ENCODE results near the gene ZNF202.
"Not testable (repeated sequence)": the region's sequence is repeated elsewhere in the genome, so short reads cannot be mapped to it uniquely, and the experiment has no call there.

The ZNF202 gene

GRCh38 chr11:123741159-123742030, at the start of gene ZNF202:
Gene ZNF202, minus strand, starts transcription at chr11:123741660. Its CDS starts 10,772 bp downstream, at chr11:123730888.
- DNase-seq = peak; percentile 93

- DNase-seq = no peak
Observed at GRCh38 chr11:123783536-123783935, 42.1 kb upstream of the ZNF202 start.

DNA sequence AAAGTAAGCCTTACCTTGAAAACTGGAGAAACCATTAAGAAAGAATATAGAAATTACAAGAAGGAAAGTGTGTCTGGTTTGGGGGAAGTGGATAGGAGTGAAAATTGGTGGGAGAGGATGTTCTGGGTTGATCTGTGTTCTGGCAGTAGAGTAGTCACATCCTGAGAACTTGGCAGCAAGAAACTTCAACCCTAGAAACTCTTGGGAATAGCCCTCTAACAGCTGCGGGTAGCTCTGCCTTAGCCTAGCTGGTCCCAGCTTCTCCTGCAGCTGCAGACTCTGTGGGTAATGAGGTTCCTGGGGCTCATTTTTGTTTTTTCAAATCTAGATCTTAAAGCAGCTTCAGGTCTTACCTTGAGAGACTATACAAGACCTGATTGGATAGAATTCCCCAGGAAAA, 37.1 kb upstream of the ZNF202 start:
- DNase-seq = no peak

DNA sequence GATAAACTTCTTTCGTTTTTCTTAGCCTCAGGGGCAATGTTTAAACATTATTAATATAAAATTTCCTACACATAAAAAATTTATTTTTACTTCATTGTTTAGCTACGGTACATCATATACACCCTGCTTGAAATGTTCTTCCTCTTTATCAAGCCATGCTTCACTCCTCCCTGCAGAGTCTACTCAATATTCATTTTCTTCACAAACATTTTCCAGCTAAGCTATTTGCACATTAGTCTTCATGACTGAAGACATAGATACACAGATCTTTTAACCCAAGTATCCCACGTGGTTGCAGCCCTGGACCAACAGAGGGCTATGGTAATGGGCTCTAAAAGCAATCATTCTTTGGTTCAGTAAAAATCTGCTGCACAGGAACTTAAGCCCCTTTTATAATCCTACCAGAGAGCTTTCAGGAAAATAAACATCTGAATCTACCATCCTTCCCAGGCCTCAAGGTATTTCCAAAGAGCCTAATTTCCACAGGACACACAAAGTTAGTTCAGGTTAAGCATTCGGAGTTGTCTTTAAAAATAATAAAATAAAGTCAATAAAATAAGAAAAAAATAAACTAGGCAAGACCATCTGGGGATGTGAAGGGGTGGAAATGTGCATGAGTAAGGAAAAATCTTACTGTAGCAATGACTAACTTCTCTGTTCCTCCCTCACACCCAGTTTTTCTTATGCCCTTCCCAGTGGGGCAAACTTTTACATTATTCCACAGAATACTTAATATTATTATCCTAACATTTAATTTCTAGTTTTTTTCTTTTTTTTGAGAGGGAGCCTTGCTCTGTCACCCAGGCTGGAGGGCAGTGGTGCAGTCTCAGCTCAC, 34.5 kb upstream of the ZNF202 start:
- no peak for DNase-seq

GRCh38 chr11:123775289-123775688, 33.8 kb upstream of the ZNF202 start:
- DNase-seq = no peak

- no peak for DNase-seq
Observed at GRCh38 chr11:123773959-123774358, 32.5 kb upstream of the ZNF202 start.

- DNase-seq = no peak
Observed at GRCh38 chr11:123773026-123773425, 31.6 kb upstream of the ZNF202 start.

GRCh38 chr11:123771664-123772063, 30.2 kb upstream of the ZNF202 start:
- no peak for DNase-seq

DNA sequence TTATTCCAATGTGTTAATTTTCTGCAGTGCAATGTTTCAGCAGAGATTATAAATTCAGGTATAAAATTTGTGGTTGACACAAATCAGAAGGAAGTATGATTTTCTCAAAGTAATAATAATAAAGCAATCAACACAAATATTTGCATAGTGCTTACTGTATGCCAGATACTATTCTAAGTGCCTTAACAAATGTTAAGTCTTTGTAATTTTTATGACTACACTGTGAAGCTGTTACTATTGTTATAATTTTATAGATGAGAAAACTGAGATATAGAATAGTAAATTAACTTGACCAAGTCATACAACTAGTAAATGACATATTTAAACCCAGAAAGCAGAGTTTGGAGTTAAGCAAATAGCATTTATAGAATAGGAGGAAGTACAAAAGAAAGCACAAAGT, 29.3 kb upstream of the ZNF202 start:
- no peak for DNase-seq

GRCh38 chr11:123765601-123766000, 24.1 kb upstream of the ZNF202 start:
- no peak for DNase-seq

- DNase-seq = no peak
Observed at GRCh38 chr11:123762422-123762821, 21.0 kb upstream of the ZNF202 start.

DNA sequence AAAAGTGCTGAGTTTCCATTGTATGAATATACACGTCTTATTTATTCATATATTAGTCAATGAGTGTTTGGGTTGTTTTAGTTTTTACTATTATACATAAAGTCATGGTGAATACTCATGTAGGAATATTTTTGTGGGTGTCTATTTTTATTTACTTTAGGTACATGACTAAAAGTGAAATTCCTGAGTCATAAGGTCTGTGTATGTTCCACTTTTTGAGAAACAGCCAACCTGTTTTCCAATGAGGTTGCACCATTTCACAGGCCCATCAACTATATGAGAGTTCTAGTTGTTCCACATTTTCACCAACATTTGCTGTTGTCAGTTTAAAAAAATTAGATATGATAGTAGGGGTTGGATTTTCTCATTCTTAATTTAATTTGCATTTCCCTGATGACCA, 19.4 kb upstream of the ZNF202 start:
- no peak for DNase-seq

DNA sequence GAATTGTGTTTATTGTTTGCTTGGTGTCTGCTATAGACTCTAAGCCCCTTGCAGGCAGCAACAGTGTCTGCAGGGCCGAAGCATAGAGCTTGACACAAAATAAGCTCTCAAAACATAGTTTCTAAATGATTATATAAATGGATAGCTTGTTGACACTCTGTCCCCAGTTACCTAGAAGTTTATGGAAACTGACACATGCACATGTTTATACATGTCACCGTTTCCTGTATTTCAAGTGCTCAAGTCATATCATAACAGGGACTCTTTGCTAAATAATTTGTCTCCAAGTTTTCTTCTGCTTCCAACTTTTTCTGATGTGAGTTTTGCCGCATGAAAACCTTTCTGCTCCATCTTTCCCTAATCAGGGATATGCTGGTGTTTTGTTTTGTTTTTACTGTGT, 16.5 kb upstream of the ZNF202 start:
- no peak for DNase-seq

GRCh38 chr11:123755813-123756212, 14.4 kb upstream of the ZNF202 start:
- DNase-seq = no peak

GRCh38 chr11:123755344-123755743, 13.9 kb upstream of the ZNF202 start:
- DNase-seq = no peak

- DNase-seq = no peak
Observed at GRCh38 chr11:123754101-123754568, 12.7 kb upstream of the ZNF202 start, which contains the start of gene OR6X1. Gene OR6X1, minus strand, starts transcription at chr11:123754518. Its CDS starts 0 bp downstream, at chr11:123754518.

DNA sequence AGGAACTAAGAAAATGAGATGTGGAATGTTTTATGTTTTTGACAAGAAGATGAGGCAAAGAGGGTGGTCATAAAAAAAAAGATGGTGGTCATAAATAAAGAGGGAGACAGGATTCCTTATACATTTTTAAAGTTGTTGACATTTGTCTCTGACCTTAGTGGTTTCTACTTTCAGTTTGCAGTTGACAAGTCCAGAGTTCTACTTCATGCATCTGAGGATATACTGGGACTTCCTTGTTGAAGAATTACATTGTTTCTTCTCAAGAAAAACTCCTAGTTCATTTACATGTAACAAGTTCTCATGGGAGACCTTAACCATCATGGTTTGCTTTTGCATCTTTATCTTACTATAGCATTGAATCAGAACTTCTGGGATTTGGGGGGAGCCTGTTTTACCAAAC, 11.7 kb upstream of the ZNF202 start:
- no peak for DNase-seq

DNA sequence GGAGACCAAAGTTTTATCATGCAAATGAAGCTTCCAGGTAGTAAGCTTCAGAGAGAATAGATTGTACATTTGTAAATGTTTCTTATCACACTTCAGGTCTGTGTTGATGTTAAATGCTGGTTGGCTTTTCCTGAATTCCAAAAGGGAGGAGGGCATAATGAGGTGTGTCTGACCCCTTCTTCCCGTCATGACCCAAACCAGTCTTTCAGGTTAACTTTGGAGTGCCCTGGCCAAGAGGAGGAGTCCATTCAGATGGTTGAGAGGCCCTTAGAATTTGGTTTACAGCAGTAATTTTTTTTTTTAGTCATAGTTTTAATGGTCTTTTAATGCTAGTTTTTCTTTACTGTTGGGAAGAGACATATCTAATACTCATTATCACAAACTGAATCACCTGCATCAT, 10.3 kb upstream of the ZNF202 start:
- DNase-seq = no peak

DNA sequence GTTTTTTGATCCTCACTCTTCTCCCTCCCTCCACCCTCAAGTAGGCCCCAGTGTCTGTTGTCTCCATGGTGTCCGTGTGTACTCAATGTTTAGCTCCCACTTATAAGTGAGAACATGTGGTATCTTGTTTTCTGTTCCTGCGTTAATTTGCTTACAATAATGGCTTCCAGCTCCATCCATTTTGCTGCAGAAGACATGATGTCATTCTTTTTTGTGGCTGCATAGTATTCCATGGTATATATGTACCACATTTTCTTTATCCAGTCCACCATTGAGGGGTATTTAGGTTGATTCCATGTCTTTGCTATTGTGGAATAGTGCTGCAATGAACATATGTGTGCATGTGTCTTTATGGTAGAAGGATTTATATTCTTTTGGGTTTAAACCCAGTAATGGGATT, 6.9 kb upstream of the ZNF202 start:
- not testable (repeated sequence) for DNase-seq

GRCh38 chr11:123745764-123746451, 4.4 kb upstream of the ZNF202 start:
- DNase-seq = no peak

GRCh38 chr11:123742724-123743120, 1.3 kb upstream of the ZNF202 start:
- no peak for DNase-seq

DNA sequence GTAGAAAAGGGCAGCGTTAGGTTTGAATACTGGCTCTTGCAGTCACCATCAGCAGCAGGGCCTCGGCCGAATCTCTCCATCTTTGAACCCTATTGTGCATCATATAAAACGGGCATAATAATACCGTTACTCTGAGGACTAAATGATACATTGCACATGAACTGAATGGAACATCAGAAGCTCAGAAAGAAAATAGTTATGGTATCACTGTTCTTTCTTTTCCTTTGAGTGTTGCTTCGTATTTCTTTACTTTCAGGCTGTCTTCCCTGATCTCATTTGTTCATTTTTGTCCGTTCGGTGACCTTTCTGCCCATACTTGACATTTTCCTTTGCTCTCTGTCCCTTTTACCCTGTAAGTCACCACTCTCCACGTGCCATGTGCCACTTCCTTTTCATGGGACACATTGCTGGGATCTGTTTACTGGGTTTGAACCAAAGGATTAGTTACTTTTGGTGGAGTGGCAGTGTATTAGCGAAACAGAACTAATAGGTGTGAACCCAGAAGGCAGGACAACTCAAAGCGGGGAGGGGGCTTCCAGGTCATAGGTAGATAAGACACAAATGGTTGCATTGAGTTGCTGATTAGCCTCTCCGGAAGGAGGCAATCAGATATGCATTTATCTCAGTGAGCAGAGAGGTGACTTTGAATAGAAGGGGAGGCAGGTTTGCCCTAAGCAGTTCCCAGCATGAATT, 717 bp upstream of the ZNF202 start:
- no peak for DNase-seq

DNA sequence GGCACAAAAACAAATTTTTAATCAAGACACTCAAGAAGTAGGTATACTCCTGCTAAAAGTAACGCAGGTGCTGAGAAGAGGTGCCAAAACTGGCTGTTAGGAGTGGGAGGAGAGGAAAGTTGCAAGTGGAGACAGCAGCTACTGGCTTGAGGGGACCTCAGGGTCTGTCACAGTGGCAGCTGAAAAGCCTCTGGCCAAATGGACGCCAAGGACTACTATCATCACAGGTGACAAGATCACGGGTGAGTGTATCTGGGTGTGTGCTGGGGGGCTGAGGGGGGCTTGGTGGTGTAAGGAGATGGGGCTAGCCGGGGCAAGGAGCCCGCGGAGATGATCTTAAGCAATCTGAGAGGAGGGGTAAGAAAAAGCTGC, 687 bp downstream of the ZNF202 start:
- DNase-seq = peak; percentile 22
